WTC11 (cell line): ENCODE measurements around the gene ZC2HC1B. TPM values are rescaled to one million over a fixed set of nuclear protein-coding genes. Genes with fewer than 3 reads are reported as not detected.

Experiments used
- ATAC-seq: fragments of 200-7000 bp; cut with Tn5 transposase; 2 replicates; pipeline ENCODE4 v1.10.0; 2021; ENCODE audit warnings: mild to moderate bottlenecking, moderate library complexity
- CTCF ChIA-PET: fragments of 300-600 bp; sonication (Branson Sonifier 250); formaldehyde crosslinking; loops from one replicate; lab custom pipeline; 2021; ENCODE audit warnings: antibody characterized with exemption; lab: Charles Lee
- POLR2A ChIA-PET: fragments of 350-600 bp; sonication (Branson Sonifier 250); formaldehyde crosslinking; loops from one replicate; lab custom pipeline; 2021; ENCODE audit warnings: antibody characterized with exemption; lab: Charles Lee
- DNase-seq: peaks from one replicate; pipeline ENCODE4 v3.0.0; 2021; ENCODE audit warnings: low spot score
- H3K27ac Mint-ChIP-seq: 2 replicates; pipeline ENCODE4 v1.8.0; 2021; ENCODE audit warnings: mixed read lengths
- H3K27me3 Mint-ChIP-seq: 2 replicates; pipeline ENCODE4 v1.8.0; 2021; ENCODE audit warnings: low read depth, mild to moderate bottlenecking, moderate library complexity, mixed read lengths
- H3K36me3 Mint-ChIP-seq: 2 replicates; pipeline ENCODE4 v1.8.0; 2021; ENCODE audit warnings: mixed read lengths
- H3K4me1 Mint-ChIP-seq: 2 replicates; pipeline ENCODE4 v1.8.0; 2022; ENCODE audit warnings: mixed read lengths
- H3K4me3 Mint-ChIP-seq: 2 replicates; pipeline ENCODE4 v1.8.0; 2021; ENCODE audit warnings: mild to moderate bottlenecking, moderate library complexity, mixed read lengths
- H3K9me3 Mint-ChIP-seq: 2 replicates; pipeline ENCODE4 v1.8.0; 2021; ENCODE audit warnings: mixed read lengths
- MXD4 ChIP-seq: fragments of 250-450 bp; sonication (Bioruptor Pico); IDR thresholded peaks from 2 replicates; pipeline ENCODE4 v1.8.0; 2021; ENCODE audit warnings: mild to moderate bottlenecking, moderate library complexity, borderline replicate concordance
- SMAD3 ChIP-seq: sonication (generic); formaldehyde crosslinking; IDR thresholded peaks from 2 replicates; pipeline ENCODE4 v1.8.0; 2022; ENCODE audit warnings: missing genetic modification reagents, mild to moderate bottlenecking, borderline replicate concordance
- SOX15 ChIP-seq: fragments of 250-450 bp; sonication (Bioruptor Pico); IDR thresholded peaks from 2 replicates; pipeline ENCODE4 v1.9.0; 2021; ENCODE audit warnings: mild to moderate bottlenecking
- TEAD1 ChIP-seq: sonication (generic); formaldehyde crosslinking; IDR thresholded peaks from 2 replicates; pipeline ENCODE4 v1.8.0; 2022; ENCODE audit warnings: mild to moderate bottlenecking, missing genetic modification reagents
- ZBTB21 ChIP-seq: sonication (generic); formaldehyde crosslinking; IDR thresholded peaks from 2 replicates; pipeline ENCODE4 v1.8.1; 2023; ENCODE audit warnings: mild to moderate bottlenecking, missing genetic modification reagents, borderline replicate concordance
- ZNF671 ChIP-seq: fragments of 250-450 bp; sonication (Bioruptor Pico); IDR thresholded peaks from 2 replicates; pipeline ENCODE4 v1.8.0; 2021; ENCODE audit warnings: mild to moderate bottlenecking
- total RNA-seq: library from RNA; stranded (reverse); gene quantifications from 3 replicates; pipeline ENCODE4 v1.2.3, GENCODE V29; 2021
- TF ChIP-seq, protein P1 (sequence below): sonication (generic); formaldehyde crosslinking; IDR thresholded peaks from 2 replicates; pipeline ENCODE4 v1.8.1; 2022; ENCODE audit warnings: mild to moderate bottlenecking, missing genetic modification reagents, moderate library complexity, borderline replicate concordance
- TF ChIP-seq, protein P2 (sequence below): fragments of 200-600 bp; IDR thresholded peaks from 2 replicates; pipeline ENCODE4 v1.8.0; 2022; ENCODE audit warnings: antibody characterized with exemption
- TF ChIP-seq, protein P3 (sequence below): sonication (generic); formaldehyde crosslinking; IDR thresholded peaks from 2 replicates; pipeline ENCODE4 v1.8.0; 2023; ENCODE audit warnings: missing genetic modification reagents, mild to moderate bottlenecking, borderline replicate concordance
- TF ChIP-seq, protein P4 (sequence below): sonication (generic); formaldehyde crosslinking; conservative IDR thresholded peaks from 2 replicates; pipeline ENCODE4 v1.8.1; 2023; ENCODE audit warnings: mild to moderate bottlenecking, low read depth, missing genetic modification reagents, moderate library complexity
- TF ChIP-seq, protein P5 (sequence below): sonication (generic); formaldehyde crosslinking; IDR thresholded peaks from 2 replicates; pipeline ENCODE4 v1.8.0; 2022; ENCODE audit warnings: mild to moderate bottlenecking, missing genetic modification reagents
- TF ChIP-seq, protein P6 (sequence below): sonication (generic); formaldehyde crosslinking; IDR thresholded peaks from 2 replicates; pipeline ENCODE4 v1.8.0; 2022; ENCODE audit warnings: mild to moderate bottlenecking, missing genetic modification reagents

Gene ZC2HC1B
- total RNA-seq, 1 experiment from 2014 or later: not detected

DNA sequence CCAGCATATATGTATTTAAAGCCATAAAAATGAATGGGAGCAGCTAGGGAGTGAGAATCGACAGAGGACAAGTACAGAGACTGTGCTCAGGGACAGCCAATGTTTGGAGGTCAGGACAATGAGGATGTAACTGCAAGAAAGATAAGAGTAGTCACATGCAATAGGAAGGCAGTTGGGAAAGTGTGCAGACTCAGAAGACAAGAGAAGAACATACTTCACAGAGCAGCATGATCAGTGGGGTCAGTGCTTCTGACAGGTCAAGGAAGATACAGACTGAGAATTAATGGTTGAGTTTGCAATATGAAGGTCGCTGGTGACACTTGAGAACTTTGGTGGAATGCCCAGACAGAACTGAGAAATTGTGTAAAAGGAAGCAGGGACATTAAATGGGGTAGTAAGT lies 118.7 kb downstream of the ZC2HC1B start (continued):
- TF ChIP-seq TEAD1 (CRISPR knock-in tag) (no peak), SOX15 (no peak), SMAD3 (no peak)
- TF ChIP-seq, protein P1, sequence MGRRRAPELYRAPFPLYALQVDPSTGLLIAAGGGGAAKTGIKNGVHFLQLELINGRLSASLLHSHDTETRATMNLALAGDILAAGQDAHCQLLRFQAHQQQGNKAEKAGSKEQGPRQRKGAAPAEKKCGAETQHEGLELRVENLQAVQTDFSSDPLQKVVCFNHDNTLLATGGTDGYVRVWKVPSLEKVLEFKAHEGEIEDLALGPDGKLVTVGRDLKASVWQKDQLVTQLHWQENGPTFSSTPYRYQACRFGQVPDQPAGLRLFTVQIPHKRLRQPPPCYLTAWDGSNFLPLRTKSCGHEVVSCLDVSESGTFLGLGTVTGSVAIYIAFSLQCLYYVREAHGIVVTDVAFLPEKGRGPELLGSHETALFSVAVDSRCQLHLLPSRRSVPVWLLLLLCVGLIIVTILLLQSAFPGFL (CRISPR knock-in tag): no peak
- TF ChIP-seq, protein P2, sequence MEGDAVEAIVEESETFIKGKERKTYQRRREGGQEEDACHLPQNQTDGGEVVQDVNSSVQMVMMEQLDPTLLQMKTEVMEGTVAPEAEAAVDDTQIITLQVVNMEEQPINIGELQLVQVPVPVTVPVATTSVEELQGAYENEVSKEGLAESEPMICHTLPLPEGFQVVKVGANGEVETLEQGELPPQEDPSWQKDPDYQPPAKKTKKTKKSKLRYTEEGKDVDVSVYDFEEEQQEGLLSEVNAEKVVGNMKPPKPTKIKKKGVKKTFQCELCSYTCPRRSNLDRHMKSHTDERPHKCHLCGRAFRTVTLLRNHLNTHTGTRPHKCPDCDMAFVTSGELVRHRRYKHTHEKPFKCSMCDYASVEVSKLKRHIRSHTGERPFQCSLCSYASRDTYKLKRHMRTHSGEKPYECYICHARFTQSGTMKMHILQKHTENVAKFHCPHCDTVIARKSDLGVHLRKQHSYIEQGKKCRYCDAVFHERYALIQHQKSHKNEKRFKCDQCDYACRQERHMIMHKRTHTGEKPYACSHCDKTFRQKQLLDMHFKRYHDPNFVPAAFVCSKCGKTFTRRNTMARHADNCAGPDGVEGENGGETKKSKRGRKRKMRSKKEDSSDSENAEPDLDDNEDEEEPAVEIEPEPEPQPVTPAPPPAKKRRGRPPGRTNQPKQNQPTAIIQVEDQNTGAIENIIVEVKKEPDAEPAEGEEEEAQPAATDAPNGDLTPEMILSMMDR: no peak
- TF ChIP-seq, protein P3, sequence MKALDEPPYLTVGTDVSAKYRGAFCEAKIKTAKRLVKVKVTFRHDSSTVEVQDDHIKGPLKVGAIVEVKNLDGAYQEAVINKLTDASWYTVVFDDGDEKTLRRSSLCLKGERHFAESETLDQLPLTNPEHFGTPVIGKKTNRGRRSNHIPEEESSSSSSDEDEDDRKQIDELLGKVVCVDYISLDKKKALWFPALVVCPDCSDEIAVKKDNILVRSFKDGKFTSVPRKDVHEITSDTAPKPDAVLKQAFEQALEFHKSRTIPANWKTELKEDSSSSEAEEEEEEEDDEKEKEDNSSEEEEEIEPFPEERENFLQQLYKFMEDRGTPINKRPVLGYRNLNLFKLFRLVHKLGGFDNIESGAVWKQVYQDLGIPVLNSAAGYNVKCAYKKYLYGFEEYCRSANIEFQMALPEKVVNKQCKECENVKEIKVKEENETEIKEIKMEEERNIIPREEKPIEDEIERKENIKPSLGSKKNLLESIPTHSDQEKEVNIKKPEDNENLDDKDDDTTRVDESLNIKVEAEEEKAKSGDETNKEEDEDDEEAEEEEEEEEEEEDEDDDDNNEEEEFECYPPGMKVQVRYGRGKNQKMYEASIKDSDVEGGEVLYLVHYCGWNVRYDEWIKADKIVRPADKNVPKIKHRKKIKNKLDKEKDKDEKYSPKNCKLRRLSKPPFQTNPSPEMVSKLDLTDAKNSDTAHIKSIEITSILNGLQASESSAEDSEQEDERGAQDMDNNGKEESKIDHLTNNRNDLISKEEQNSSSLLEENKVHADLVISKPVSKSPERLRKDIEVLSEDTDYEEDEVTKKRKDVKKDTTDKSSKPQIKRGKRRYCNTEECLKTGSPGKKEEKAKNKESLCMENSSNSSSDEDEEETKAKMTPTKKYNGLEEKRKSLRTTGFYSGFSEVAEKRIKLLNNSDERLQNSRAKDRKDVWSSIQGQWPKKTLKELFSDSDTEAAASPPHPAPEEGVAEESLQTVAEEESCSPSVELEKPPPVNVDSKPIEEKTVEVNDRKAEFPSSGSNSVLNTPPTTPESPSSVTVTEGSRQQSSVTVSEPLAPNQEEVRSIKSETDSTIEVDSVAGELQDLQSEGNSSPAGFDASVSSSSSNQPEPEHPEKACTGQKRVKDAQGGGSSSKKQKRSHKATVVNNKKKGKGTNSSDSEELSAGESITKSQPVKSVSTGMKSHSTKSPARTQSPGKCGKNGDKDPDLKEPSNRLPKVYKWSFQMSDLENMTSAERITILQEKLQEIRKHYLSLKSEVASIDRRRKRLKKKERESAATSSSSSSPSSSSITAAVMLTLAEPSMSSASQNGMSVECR (CRISPR knock-in tag): no peak
- TF ChIP-seq, protein P4, sequence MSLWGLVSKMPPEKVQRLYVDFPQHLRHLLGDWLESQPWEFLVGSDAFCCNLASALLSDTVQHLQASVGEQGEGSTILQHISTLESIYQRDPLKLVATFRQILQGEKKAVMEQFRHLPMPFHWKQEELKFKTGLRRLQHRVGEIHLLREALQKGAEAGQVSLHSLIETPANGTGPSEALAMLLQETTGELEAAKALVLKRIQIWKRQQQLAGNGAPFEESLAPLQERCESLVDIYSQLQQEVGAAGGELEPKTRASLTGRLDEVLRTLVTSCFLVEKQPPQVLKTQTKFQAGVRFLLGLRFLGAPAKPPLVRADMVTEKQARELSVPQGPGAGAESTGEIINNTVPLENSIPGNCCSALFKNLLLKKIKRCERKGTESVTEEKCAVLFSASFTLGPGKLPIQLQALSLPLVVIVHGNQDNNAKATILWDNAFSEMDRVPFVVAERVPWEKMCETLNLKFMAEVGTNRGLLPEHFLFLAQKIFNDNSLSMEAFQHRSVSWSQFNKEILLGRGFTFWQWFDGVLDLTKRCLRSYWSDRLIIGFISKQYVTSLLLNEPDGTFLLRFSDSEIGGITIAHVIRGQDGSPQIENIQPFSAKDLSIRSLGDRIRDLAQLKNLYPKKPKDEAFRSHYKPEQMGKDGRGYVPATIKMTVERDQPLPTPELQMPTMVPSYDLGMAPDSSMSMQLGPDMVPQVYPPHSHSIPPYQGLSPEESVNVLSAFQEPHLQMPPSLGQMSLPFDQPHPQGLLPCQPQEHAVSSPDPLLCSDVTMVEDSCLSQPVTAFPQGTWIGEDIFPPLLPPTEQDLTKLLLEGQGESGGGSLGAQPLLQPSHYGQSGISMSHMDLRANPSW: no peak

DNA sequence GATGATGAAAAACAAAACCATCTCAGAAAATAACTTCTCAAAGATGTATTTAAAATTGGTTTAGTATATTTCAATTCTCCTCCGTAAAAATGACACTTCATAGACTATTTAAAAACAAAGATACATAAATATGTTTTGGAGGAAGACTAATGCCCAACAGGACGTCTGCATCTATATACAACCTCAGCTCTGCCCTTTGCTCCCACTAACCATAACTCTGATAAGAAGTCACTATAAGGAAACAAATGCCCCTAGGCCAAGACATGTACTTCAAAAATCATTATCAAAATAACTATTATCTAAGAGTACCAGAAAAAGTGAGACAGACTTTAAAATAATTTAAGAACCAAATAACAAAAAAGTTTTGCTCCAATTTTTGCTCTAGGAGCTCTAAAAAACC lies 120.4 kb downstream of the ZC2HC1B start:
- H3K27ac Mint-ChIP-seq: no peak overlapping the region
- H3K4me3 Mint-ChIP-seq: no peak overlapping the region
- H3K4me1 Mint-ChIP-seq: no peaks in the 10 kb centered on the region
- no peaks in the 10 kb centered on the region; the same call in 1 of the 2 replicates for H3K36me3 Mint-ChIP-seq
- no peak for ATAC-seq
- POLR2A ChIA-PET: no interaction called here
- peaks cover 56% of the 10 kb centered on the region for H3K27me3 Mint-ChIP-seq
- H3K9me3 Mint-ChIP-seq: peaks cover 8% of the 10 kb centered on the region
- TF ChIP-seq, protein P5, sequence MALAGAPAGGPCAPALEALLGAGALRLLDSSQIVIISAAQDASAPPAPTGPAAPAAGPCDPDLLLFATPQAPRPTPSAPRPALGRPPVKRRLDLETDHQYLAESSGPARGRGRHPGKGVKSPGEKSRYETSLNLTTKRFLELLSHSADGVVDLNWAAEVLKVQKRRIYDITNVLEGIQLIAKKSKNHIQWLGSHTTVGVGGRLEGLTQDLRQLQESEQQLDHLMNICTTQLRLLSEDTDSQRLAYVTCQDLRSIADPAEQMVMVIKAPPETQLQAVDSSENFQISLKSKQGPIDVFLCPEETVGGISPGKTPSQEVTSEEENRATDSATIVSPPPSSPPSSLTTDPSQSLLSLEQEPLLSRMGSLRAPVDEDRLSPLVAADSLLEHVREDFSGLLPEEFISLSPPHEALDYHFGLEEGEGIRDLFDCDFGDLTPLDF: no peak
- TF ChIP-seq ZNF671 (CRISPR knock-in tag): no peak
- TF ChIP-seq, protein P6, sequence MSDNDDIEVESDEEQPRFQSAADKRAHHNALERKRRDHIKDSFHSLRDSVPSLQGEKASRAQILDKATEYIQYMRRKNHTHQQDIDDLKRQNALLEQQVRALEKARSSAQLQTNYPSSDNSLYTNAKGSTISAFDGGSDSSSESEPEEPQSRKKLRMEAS (CRISPR knock-in tag): no peak
- no peak for TF ChIP-seq SMAD3
- TF ChIP-seq MXD4 (CRISPR knock-in tag): no peak
- TF ChIP-seq ZBTB21 (CRISPR knock-in tag): no peak
- TF ChIP-seq, all 79 proteins: peak for 0
- DNase-seq: no peak
- CTCF ChIA-PET: interaction anchor here (1.1 kb wide), 1 partner anchor 43 kb away, joined by 4 read pairs; no protein-coding TSS in a partner anchor
